H1 (cell line): Measurements from ENCODE around the gene KRIT1. TPM values are rescaled to one million over a fixed set of nuclear protein-coding genes. Genes with fewer than 3 reads are reported as not detected.

Experiments used
- CTBP2 ChIP-seq: IDR thresholded peaks from 2 replicates; pipeline ENCODE4 v1.7.0; 2011; ENCODE audit warnings: borderline replicate concordance, mild to moderate bottlenecking, moderate library complexity, mixed read lengths, low read length; ENCODE audit not compliant: insufficient read depth, insufficient read length
- E2F6 ChIP-seq: IDR thresholded peaks from 2 replicates; pipeline ENCODE4 v1.6.1; 2012; ENCODE audit warnings: inconsistent platforms
- SAP30 ChIP-seq: fragments of 300-600 bp; sonication (generic); IDR thresholded peaks from 2 replicates; pipeline ENCODE4 v1.7.1; 2012; ENCODE audit warnings: low read length, moderate library complexity, mild to moderate bottlenecking, inconsistent platforms; ENCODE audit not compliant: insufficient read depth, insufficient replicate concordance
- TCF12 ChIP-seq: IDR thresholded peaks from 2 replicates; pipeline ENCODE4 v1.6.1; 2011; ENCODE audit warnings: low read depth, mild to moderate bottlenecking, low read length
- polyA plus RNA-seq, 7 experiments: library from polyadenylated mRNA; depleted of rRNA in 3 of 7; stranded (reverse) in 5 of 7; unstranded in 2 of 7; fragments of >200 nt in 5 of 7; fragments of 200-250 nt in 2 of 7; gene quantifications; 1 replicate in 5 of 7; 2 replicates in 1 of 7; 4 replicates in 1 of 7; pipeline versions ENCODE4 v1.2.1 to v1.2.3, GENCODE V29; 2011 to 2013; ENCODE audit warnings: missing spikeins in 2 of 7, mixed read lengths in 2 of 7
- total RNA-seq: library from RNA; stranded (reverse); fragmentation: NEBNext Ultra II Directional; extraction: Animal tissue kit (Norgen Biotek cat#: 25700); gene quantifications from 2 replicates; pipeline ENCODE4 v1.2.1, GENCODE V29; 2021
- TF ChIP-seq, protein P1 (sequence below): fragments of 300-600 bp; sonication (generic); IDR thresholded peaks from 2 replicates; pipeline ENCODE4 v1.7.1; 2012; ENCODE audit warnings: low read length, moderate library complexity, mild to moderate bottlenecking, inconsistent platforms; ENCODE audit not compliant: insufficient replicate concordance

The KRIT1 gene
- total and polyA plus RNA-seq, 2 of the 8 experiments (the other 6 are each of a cell fraction or from before 2014, with no cell fraction given) = 14.3 to 28.8 TPM

DNA sequence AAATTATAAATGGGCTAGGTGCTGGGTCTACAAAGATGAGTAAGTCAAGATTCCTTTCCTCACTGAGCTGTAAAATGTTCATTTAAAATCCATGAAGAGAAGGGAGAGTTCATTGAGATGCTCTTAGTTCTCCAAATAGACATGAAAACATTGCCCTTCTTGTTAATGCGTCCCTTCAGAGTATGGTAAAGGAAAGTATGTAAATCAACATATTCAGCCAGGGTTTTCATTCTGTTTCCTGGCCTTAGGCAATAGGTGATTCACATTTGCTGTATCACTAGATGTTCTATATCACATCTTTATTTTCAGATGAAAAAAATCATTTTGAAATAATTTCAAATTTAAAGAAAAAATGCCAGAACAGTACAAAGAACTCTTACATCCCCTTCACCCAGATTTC, 5.5 kb upstream of the KRIT1 start (continued):
- TF ChIP-seq, protein P1, sequence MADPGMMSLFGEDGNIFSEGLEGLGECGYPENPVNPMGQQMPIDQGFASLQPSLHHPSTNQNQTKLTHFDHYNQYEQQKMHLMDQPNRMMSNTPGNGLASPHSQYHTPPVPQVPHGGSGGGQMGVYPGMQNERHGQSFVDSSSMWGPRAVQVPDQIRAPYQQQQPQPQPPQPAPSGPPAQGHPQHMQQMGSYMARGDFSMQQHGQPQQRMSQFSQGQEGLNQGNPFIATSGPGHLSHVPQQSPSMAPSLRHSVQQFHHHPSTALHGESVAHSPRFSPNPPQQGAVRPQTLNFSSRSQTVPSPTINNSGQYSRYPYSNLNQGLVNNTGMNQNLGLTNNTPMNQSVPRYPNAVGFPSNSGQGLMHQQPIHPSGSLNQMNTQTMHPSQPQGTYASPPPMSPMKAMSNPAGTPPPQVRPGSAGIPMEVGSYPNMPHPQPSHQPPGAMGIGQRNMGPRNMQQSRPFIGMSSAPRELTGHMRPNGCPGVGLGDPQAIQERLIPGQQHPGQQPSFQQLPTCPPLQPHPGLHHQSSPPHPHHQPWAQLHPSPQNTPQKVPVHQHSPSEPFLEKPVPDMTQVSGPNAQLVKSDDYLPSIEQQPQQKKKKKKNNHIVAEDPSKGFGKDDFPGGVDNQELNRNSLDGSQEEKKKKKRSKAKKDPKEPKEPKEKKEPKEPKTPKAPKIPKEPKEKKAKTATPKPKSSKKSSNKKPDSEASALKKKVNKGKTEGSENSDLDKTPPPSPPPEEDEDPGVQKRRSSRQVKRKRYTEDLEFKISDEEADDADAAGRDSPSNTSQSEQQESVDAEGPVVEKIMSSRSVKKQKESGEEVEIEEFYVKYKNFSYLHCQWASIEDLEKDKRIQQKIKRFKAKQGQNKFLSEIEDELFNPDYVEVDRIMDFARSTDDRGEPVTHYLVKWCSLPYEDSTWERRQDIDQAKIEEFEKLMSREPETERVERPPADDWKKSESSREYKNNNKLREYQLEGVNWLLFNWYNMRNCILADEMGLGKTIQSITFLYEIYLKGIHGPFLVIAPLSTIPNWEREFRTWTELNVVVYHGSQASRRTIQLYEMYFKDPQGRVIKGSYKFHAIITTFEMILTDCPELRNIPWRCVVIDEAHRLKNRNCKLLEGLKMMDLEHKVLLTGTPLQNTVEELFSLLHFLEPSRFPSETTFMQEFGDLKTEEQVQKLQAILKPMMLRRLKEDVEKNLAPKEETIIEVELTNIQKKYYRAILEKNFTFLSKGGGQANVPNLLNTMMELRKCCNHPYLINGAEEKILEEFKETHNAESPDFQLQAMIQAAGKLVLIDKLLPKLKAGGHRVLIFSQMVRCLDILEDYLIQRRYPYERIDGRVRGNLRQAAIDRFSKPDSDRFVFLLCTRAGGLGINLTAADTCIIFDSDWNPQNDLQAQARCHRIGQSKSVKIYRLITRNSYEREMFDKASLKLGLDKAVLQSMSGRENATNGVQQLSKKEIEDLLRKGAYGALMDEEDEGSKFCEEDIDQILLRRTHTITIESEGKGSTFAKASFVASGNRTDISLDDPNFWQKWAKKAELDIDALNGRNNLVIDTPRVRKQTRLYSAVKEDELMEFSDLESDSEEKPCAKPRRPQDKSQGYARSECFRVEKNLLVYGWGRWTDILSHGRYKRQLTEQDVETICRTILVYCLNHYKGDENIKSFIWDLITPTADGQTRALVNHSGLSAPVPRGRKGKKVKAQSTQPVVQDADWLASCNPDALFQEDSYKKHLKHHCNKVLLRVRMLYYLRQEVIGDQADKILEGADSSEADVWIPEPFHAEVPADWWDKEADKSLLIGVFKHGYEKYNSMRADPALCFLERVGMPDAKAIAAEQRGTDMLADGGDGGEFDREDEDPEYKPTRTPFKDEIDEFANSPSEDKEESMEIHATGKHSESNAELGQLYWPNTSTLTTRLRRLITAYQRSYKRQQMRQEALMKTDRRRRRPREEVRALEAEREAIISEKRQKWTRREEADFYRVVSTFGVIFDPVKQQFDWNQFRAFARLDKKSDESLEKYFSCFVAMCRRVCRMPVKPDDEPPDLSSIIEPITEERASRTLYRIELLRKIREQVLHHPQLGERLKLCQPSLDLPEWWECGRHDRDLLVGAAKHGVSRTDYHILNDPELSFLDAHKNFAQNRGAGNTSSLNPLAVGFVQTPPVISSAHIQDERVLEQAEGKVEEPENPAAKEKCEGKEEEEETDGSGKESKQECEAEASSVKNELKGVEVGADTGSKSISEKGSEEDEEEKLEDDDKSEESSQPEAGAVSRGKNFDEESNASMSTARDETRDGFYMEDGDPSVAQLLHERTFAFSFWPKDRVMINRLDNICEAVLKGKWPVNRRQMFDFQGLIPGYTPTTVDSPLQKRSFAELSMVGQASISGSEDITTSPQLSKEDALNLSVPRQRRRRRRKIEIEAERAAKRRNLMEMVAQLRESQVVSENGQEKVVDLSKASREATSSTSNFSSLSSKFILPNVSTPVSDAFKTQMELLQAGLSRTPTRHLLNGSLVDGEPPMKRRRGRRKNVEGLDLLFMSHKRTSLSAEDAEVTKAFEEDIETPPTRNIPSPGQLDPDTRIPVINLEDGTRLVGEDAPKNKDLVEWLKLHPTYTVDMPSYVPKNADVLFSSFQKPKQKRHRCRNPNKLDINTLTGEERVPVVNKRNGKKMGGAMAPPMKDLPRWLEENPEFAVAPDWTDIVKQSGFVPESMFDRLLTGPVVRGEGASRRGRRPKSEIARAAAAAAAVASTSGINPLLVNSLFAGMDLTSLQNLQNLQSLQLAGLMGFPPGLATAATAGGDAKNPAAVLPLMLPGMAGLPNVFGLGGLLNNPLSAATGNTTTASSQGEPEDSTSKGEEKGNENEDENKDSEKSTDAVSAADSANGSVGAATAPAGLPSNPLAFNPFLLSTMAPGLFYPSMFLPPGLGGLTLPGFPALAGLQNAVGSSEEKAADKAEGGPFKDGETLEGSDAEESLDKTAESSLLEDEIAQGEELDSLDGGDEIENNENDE = no peak
- TF ChIP-seq CTBP2 (no peak), SAP30 (no peak), E2F6 (no peak), TCF12 (no peak)
